Measurements from ENCODE around the gene DHRSX. TPM values are rescaled to one million over a fixed set of nuclear protein-coding genes. Genes with fewer than 3 reads are reported as not detected.

Gene DHRSX
- total and polyA plus RNA-seq, 2 of the 13 experiments (the other 11 are each of a cell fraction or from before 2014, with no cell fraction given): 15.5 to 24.3 TPM

GRCh38 chrX:2497961-2498780 lies 2.6 kb downstream of the DHRSX start (continued):
- no peak for TF ChIP-seq SNAPC4 (CRISPR knock-in tag; IDR thresholded peaks at IDR 0.05)
- TF ChIP-seq SUZ12 (IDR thresholded peaks at IDR 0.05; ENCODE audit: low read depth, low read length): no peak
- TF ChIP-seq TFE3 (CRISPR knock-in tag; IDR thresholded peaks at IDR 0.05): 0 out of 2 replicates have a peak, but pooled peaks have one; percentile 23
- TF ChIP-seq KLF6 (CRISPR knock-in tag; IDR thresholded peaks at IDR 0.05): no peak
- TF ChIP-seq ZNF335 (CRISPR knock-in tag; IDR thresholded peaks at IDR 0.05): no peak
- TF ChIP-seq NAIF1 (CRISPR knock-in tag; IDR thresholded peaks at IDR 0.05; ENCODE audit: borderline replicate concordance): 0 out of 2 replicates have a peak, but pooled peaks have one; percentile 59
- TF ChIP-seq ZBTB14 (CRISPR knock-in tag; IDR thresholded peaks at IDR 0.05): no peak
- no peak for TF ChIP-seq SMAD9 (CRISPR knock-in tag; IDR thresholded peaks at IDR 0.05)
- peak; percentile 43; the same call in 1 of the 2 replicates for TF ChIP-seq SPEN (CRISPR knock-in tag; IDR thresholded peaks at IDR 0.05; ENCODE audit: low read depth)
- no peak for TF ChIP-seq ZZZ3 (CRISPR knock-in tag; IDR thresholded peaks at IDR 0.05; ENCODE audit: borderline replicate concordance)
- no peak for TF ChIP-seq HDAC1 (CRISPR knock-in tag; IDR thresholded peaks at IDR 0.05)
- TF ChIP-seq ISX (CRISPR knock-in tag; conservative IDR thresholded peaks at IDR 0.05): no peak
- peak; percentile 70 for TF ChIP-seq PHF21A (CRISPR knock-in tag; IDR thresholded peaks at IDR 0.05)
- TF ChIP-seq DDIT3 (CRISPR knock-in tag; IDR thresholded peaks at IDR 0.05): no peak
- TF ChIP-seq CBX1 (IDR thresholded peaks at IDR 0.05; ENCODE audit: low read depth): no peak
- TF ChIP-seq SP4 (CRISPR knock-in tag; IDR thresholded peaks at IDR 0.05): no peak
- no peak for TF ChIP-seq HNF1B (CRISPR knock-in tag; IDR thresholded peaks at IDR 0.05)
- no peak for TF ChIP-seq HES4 (CRISPR knock-in tag; IDR thresholded peaks at IDR 0.05; ENCODE audit: borderline replicate concordance)
- no peak for TF ChIP-seq ZNF780A (CRISPR knock-in tag; IDR thresholded peaks at IDR 0.05)
- TF ChIP-seq MBD4 (IDR thresholded peaks at IDR 0.05; ENCODE audit: borderline replicate concordance, low read length): no peak

Data from HepG2 (cell line).